ENCODE results near the gene HOXB7.

GRCh38 chr17:48627118-48627597 is 16.3 kb upstream of the HOXB7 start:
- no peak for TF ChIP-seq EZH2 (IDR thresholded peaks at IDR 0.05; ENCODE audit: insufficient read depth, poor library complexity, severe bottlenecking)
- 0 out of 2 replicates have a peak, but pooled peaks have one; percentile 58 for TF ChIP-seq EZH2phosphoT487 (IDR thresholded peaks at IDR 0.05; ENCODE audit: insufficient read depth, low read depth)

All from GM23248 (cell line).